Activated CD4-positive, alpha-beta T cell treated with anti-CD3 and anti-CD28 coated beads, Interleukin-2, amount 10 ng/mL, durations not matched to agents 7 days and 5 days (primary cell): ENCODE data around the gene SEMA4G. TPM values are rescaled to one million over a fixed set of nuclear protein-coding genes. Genes with fewer than 3 reads are reported as not detected.
A peak's percentile ranks its signal among the peaks of the same experiment; 100 is the strongest.

Experiments used
- CTCF ChIA-PET: fragments of 350-600 bp; sonication (Branson Sonifier 250); formaldehyde crosslinking; loops from one replicate; lab custom pipeline; 2021; ENCODE audit warnings: antibody characterized with exemption; lab: Charles Lee
- POLR2A ChIA-PET: fragments of 350-600 bp; sonication (Branson Sonifier 250); formaldehyde crosslinking; loops from one replicate; lab custom pipeline; 2021; ENCODE audit warnings: antibody characterized with exemption; lab: Charles Lee
- DNase-seq: peaks from one replicate; pipeline ENCODE4 v3.0.0-alpha.2; 2020
- H3K27ac Mint-ChIP-seq: one replicate; pipeline ENCODE4 v1.8.0; 2021; ENCODE audit warnings: mild to moderate bottlenecking, moderate library complexity, mixed read lengths
- H3K27me3 Mint-ChIP-seq: one replicate; pipeline ENCODE4 v1.8.0; 2021; ENCODE audit warnings: mixed read lengths
- H3K36me3 Mint-ChIP-seq: one replicate; pipeline ENCODE4 v1.8.0; 2021; ENCODE audit warnings: low read depth, mixed read lengths
- H3K4me1 Mint-ChIP-seq: one replicate; pipeline ENCODE4 v1.8.0; 2021; ENCODE audit warnings: mixed read lengths
- H3K4me3 Mint-ChIP-seq: one replicate; pipeline ENCODE4 v1.8.0; 2021; ENCODE audit warnings: mild to moderate bottlenecking, moderate library complexity, mixed read lengths
- H3K9me3 Mint-ChIP-seq: one replicate; pipeline ENCODE4 v1.8.0; 2021; ENCODE audit warnings: mixed read lengths
- total RNA-seq, 2 experiments: library from RNA; stranded (reverse); gene quantifications; one replicate each; pipeline ENCODE4 v1.2.3, GENCODE V29; 2021

SEMA4G gene
- total RNA-seq, 2 experiments from 2014 or later, result 1.1 to 1.6 TPM

- Mint-ChIP-seq H3K27me3 (peaks cover 2% of the 10 kb centered on the region), H3K4me3 (peak overlapping the region; percentile 80), H3K36me3 (peaks cover 2% of the 10 kb centered on the region), H3K4me1 (peaks cover 27% of the 10 kb centered on the region), H3K27ac (peak overlapping the region; percentile 95), H3K9me3 (no peaks in the 10 kb centered on the region)
- peak; percentile 69 for DNase-seq
- ChIA-PET POLR2A (no interaction called here), CTCF (interaction anchor here (0.5 to 12.7 kb wide), 20 partner anchors 9 to 472 kb away, joined by 3 to 111 read pairs (median 4); partner anchors contain the start of genes KAZALD1, PDZD7, SFXN3 and SLF2)
Observed at GRCh38 chr10:100997360-100998182, 28.3 kb downstream of the SEMA4G start.

- CTCF ChIA-PET, result interaction anchor here (0.5 to 12.7 kb wide), 18 partner anchors 9 to 473 kb away, joined by 3 to 111 read pairs (median 4); partner anchors contain the start of genes PDZD7, SFXN3 and SLF2
- DNase-seq, result peak; percentile 65
- Mint-ChIP-seq H3K27ac (peak overlapping the region; percentile 88), H3K9me3 (no peaks in the 10 kb centered on the region), H3K36me3 (peaks cover 2% of the 10 kb centered on the region), H3K4me3 (peak overlapping the region; percentile 80), H3K4me1 (peaks cover 27% of the 10 kb centered on the region), H3K27me3 (peaks cover 2% of the 10 kb centered on the region)
- POLR2A ChIA-PET, result no interaction called here
Observed at GRCh38 chr10:100998183-100998990, 29.1 kb downstream of the SEMA4G start.

GRCh38 chr10:100998991-100999741 is 29.9 kb downstream of the SEMA4G start:
- peak overlapping the region; percentile 80 for H3K4me3 Mint-ChIP-seq
- peak overlapping the region; percentile 88 for H3K27ac Mint-ChIP-seq
- H3K36me3 Mint-ChIP-seq, result peaks cover 2% of the 10 kb centered on the region
- peak; percentile 73 for DNase-seq
- no peaks in the 10 kb centered on the region for H3K9me3 Mint-ChIP-seq
- peaks cover 2% of the 10 kb centered on the region for H3K27me3 Mint-ChIP-seq
- ChIA-PET CTCF (interaction anchor here (0.7 to 12.7 kb wide), 12 partner anchors 8 to 85 kb away, joined by 3 to 111 read pairs (median 3); partner anchors contain the start of genes PDZD7 and SFXN3), POLR2A (no interaction called here)
- peaks cover 27% of the 10 kb centered on the region for H3K4me1 Mint-ChIP-seq

GRCh38 chr10:100999742-101000126 is 30.4 kb downstream of the SEMA4G start, which contains the start of gene LZTS2:
TSS of gene LZTS2 (plus strand) at chr10:100999808. CDS start at chr10:101002539, 2,731 bp downstream.
- Mint-ChIP-seq H3K4me3 (peak within 1 kb of the TSS; percentile 80), H3K36me3 (peaks cover 2% of the 10 kb centered on the region), H3K4me1 (peaks cover 27% of the 10 kb centered on the region), H3K27ac (peak within 1 kb of the TSS; percentile 88), H3K27me3 (peaks cover 2% of the 10 kb centered on the region), H3K9me3 (no peaks in the 10 kb centered on the region)
- POLR2A ChIA-PET, result no interaction called here
- no peak for DNase-seq
- CTCF ChIA-PET, result interaction anchor here (0.7 to 12.7 kb wide), 10 partner anchors 8 to 52 kb away, joined by 3 to 111 read pairs (median 3); no protein-coding TSS in a partner anchor

GRCh38 chr10:101000127-101000914 is 31.0 kb downstream of the SEMA4G start:
- Mint-ChIP-seq H3K4me3 (peak overlapping the region; percentile 54), H3K9me3 (no peaks in the 10 kb centered on the region), H3K27ac (peak overlapping the region; percentile 68), H3K27me3 (peaks cover 2% of the 10 kb centered on the region), H3K36me3 (peaks cover 2% of the 10 kb centered on the region), H3K4me1 (peaks cover 26% of the 10 kb centered on the region)
- DNase-seq, result no peak
- ChIA-PET CTCF (interaction anchor here (0.9 to 12.7 kb wide), 6 partner anchors 10 to 52 kb away, joined by 3 to 111 read pairs (median 3); no protein-coding TSS in a partner anchor), POLR2A (no interaction called here)

GRCh38 chr10:101000915-101001658 is 31.8 kb downstream of the SEMA4G start:
- ChIA-PET POLR2A (no interaction called here), CTCF (interaction anchor here (12.7 kb wide), 1 partner anchor 15 kb away, joined by 111 read pairs; no protein-coding TSS in a partner anchor)
- Mint-ChIP-seq H3K36me3 (peaks cover 2% of the 10 kb centered on the region), H3K27ac (peak overlapping the region; percentile 27), H3K9me3 (no peaks in the 10 kb centered on the region), H3K4me3 (peak overlapping the region; percentile 54), H3K27me3 (peaks cover 2% of the 10 kb centered on the region), H3K4me1 (peaks cover 20% of the 10 kb centered on the region)
- DNase-seq, result no peak

- ChIA-PET POLR2A (no interaction called here), CTCF (interaction anchor here (1.4 to 12.7 kb wide), 2 partner anchors 15 to 40 kb away, joined by 4 to 111 read pairs; no protein-coding TSS in a partner anchor)
- H3K27ac Mint-ChIP-seq, result no peak overlapping the region
- no peak overlapping the region for H3K4me3 Mint-ChIP-seq
- H3K4me1 Mint-ChIP-seq, result peaks cover 15% of the 10 kb centered on the region
- DNase-seq, result no peak
- peaks cover 2% of the 10 kb centered on the region for H3K36me3 Mint-ChIP-seq
- no peaks in the 10 kb centered on the region for H3K9me3 Mint-ChIP-seq
- H3K27me3 Mint-ChIP-seq, result peaks cover 2% of the 10 kb centered on the region
Observed at GRCh38 chr10:101001659-101002035, 32.3 kb downstream of the SEMA4G start.

- POLR2A ChIA-PET, result interaction anchor here (0.7 kb wide), 1 partner anchor 36 kb away, joined by 4 read pairs; no protein-coding TSS in a partner anchor
- no peak overlapping the region for H3K4me3 Mint-ChIP-seq
- peaks cover 2% of the 10 kb centered on the region for H3K27me3 Mint-ChIP-seq
- CTCF ChIA-PET, result interaction anchor here (1.0 to 12.7 kb wide), 4 partner anchors 9 to 39 kb away, joined by 3 to 111 read pairs (median 4); partner anchors contain the start of genes MRPL43 and TWNK
- H3K27ac Mint-ChIP-seq, result no peak overlapping the region
- H3K4me1 Mint-ChIP-seq, result peaks cover 13% of the 10 kb centered on the region
- H3K36me3 Mint-ChIP-seq, result peaks cover 2% of the 10 kb centered on the region
- H3K9me3 Mint-ChIP-seq, result no peaks in the 10 kb centered on the region
- no peak for DNase-seq
Observed at GRCh38 chr10:101002456-101002855, 33.2 kb downstream of the SEMA4G start.

- ChIA-PET CTCF (interaction anchor here (0.6 to 12.7 kb wide), 3 partner anchors 13 to 638 kb away, joined by 3 to 111 read pairs (median 3); no protein-coding TSS in a partner anchor), POLR2A (no interaction called here)
- Mint-ChIP-seq H3K4me1 (peaks cover 6% of the 10 kb centered on the region), H3K27me3 (peaks cover 2% of the 10 kb centered on the region), H3K4me3 (no peak overlapping the region), H3K36me3 (peaks cover 2% of the 10 kb centered on the region), H3K9me3 (no peaks in the 10 kb centered on the region), H3K27ac (no peak overlapping the region)
- no peak for DNase-seq
Observed at GRCh38 chr10:101003639-101004206, 34.4 kb downstream of the SEMA4G start.

- ChIA-PET POLR2A (no interaction called here), CTCF (interaction anchor here (1.0 to 12.7 kb wide), 3 partner anchors 8 to 24 kb away, joined by 3 to 111 read pairs (median 4); no protein-coding TSS in a partner anchor)
- peaks cover 4% of the 10 kb centered on the region for H3K4me1 Mint-ChIP-seq
- peaks cover 2% of the 10 kb centered on the region for H3K27me3 Mint-ChIP-seq
- H3K27ac Mint-ChIP-seq, result no peak overlapping the region
- peaks cover 2% of the 10 kb centered on the region for H3K36me3 Mint-ChIP-seq
- no peak for DNase-seq
- H3K9me3 Mint-ChIP-seq, result no peaks in the 10 kb centered on the region
- no peak overlapping the region for H3K4me3 Mint-ChIP-seq
Observed at GRCh38 chr10:101005361-101005760, 36.1 kb downstream of the SEMA4G start.
